ENCODE measurements around the gene SLPI.

DNA sequence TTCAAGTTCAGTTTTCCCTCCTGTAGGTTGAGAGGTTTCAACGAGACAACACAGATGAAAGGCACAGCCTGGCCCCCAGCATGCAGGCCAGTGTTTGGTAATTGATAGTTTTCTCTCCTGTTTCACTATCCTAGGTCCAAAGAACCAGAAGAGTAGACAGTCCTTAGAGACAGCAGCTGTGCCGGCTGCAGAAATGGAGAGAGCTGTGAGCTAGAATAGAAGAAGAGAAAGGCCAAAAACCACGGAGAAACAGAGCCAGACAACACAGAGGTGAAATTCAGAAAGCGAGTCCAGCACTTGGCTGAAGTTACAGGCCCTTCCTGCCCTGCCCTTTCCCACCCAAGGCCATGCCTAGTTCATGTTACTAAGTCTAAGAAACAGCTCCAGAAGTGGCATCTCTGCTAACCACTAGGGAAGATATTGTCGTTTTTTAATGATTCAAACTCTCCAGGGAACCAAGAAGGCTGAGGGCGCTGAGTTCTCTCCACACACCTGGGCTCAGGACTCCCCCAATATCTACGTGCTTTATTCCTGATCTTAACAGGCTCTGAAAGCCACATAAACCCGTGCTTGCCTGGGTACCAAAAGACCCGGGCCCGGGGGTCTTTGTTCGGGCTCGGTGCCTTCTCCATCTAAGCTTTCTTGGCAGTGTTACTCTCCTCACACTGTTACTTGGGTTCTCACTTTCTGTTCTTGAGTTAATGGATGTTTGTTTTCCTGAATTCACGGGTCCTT, 35.7 kb upstream of the SLPI start:
- TF ChIP-seq, protein P1, sequence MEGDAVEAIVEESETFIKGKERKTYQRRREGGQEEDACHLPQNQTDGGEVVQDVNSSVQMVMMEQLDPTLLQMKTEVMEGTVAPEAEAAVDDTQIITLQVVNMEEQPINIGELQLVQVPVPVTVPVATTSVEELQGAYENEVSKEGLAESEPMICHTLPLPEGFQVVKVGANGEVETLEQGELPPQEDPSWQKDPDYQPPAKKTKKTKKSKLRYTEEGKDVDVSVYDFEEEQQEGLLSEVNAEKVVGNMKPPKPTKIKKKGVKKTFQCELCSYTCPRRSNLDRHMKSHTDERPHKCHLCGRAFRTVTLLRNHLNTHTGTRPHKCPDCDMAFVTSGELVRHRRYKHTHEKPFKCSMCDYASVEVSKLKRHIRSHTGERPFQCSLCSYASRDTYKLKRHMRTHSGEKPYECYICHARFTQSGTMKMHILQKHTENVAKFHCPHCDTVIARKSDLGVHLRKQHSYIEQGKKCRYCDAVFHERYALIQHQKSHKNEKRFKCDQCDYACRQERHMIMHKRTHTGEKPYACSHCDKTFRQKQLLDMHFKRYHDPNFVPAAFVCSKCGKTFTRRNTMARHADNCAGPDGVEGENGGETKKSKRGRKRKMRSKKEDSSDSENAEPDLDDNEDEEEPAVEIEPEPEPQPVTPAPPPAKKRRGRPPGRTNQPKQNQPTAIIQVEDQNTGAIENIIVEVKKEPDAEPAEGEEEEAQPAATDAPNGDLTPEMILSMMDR (IDR thresholded peaks at IDR 0.05; ENCODE audit: extremely low read depth in 1 of 2, insufficient read depth in 1 of 2, low read depth in 1 of 2, low read length in 2 of 2): no peak
- TF ChIP-seq POLR2AphosphoS5 (IDR thresholded peaks at IDR 0.05; ENCODE audit: insufficient read depth, low read depth, low read length): no peak
- no peak for TF ChIP-seq EZH2 (IDR thresholded peaks at IDR 0.05; ENCODE audit: borderline replicate concordance, low read depth, low read length, severe bottlenecking)

All from endothelial cell of umbilical vein (primary cell).